ENCODE measurements around the gene GABRP. TPM values are rescaled to one million over a fixed set of nuclear protein-coding genes. Genes with fewer than 3 reads are reported as not detected.
A peak's percentile ranks its signal among the peaks of the same experiment; 100 is the strongest.

GABRP gene, protein sequence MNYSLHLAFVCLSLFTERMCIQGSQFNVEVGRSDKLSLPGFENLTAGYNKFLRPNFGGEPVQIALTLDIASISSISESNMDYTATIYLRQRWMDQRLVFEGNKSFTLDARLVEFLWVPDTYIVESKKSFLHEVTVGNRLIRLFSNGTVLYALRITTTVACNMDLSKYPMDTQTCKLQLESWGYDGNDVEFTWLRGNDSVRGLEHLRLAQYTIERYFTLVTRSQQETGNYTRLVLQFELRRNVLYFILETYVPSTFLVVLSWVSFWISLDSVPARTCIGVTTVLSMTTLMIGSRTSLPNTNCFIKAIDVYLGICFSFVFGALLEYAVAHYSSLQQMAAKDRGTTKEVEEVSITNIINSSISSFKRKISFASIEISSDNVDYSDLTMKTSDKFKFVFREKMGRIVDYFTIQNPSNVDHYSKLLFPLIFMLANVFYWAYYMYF
- total RNA-seq (0.66 and 0.72 TPM in 2 replicates), polyA plus RNA-seq (3.0 and 3.3 TPM in 2 replicates), polyA minus RNA-seq (3.8 and 4.5 TPM in 2 replicates), Bru-seq, nascent RNA (percentile 9 among the genes with signal in this experiment), BruChase-seq, experiment 1, labeled RNA remaining after a 6-hour chase (percentile 14 among the genes with signal in this experiment), BruChase-seq, experiment 2, labeled RNA remaining after a 2-hour chase (percentile 13 among the genes with signal in this experiment)
- polyA plus RNA-seq (2011; cell fraction: cytosol; rRNA removed) = 2.0 and 2.5 TPM in 2 replicates
- 1.9 TPM in 2 replicates for polyA plus RNA-seq (2011; cell fraction: nucleus; rRNA removed)
- 0.49 and 0.63 TPM in 2 replicates for polyA plus RNA-seq (2012)
- polyA minus RNA-seq (2011; cell fraction: cytosol; rRNA and poly(A)+ RNA removed) = not detected
- 1.5 and 1.6 TPM in 2 replicates for polyA minus RNA-seq (2011; cell fraction: nucleus; rRNA and poly(A)+ RNA removed)
- long read RNA-seq, partial matches to known transcripts = 0 of 1 reads
- long read RNA-seq, other reads (novel, unspliced or antisense) = 0 of 1 reads

DNA sequence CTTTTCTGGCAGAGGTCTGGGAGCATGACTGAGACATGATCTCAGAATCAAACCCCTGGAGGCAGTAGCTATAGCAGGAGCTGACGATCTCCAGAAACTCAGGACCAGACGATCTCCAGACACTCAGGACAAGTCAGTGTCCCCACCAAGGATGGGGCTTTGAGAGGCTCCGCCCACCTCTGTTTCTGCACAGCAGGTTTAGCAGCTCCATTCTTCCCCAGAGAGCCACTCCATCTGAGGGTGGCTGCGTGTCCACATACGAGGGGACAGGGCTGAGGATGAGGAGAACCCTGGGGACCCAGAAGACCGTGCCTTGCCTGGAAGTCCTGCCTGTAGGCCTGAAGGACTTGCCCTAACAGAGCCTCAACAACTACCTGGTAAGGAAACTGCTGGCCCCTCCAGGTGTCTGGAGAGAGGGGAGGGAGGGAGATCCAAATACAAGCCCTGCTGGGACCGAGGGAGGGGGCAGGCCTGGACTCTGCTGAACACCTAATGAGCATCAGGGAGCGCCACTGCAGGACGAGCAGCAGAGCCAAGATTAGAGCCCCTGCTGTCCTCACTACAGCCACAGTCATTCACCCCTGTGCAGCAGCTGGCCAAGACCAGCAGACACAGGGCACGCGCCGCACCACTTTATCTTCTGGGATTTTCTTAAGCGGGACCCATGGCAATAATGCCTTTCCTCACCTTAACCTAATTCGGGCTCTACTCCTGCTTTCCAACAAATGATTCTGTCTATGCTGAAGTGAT, at the start of gene GABRP:
GABRP (plus strand) TSS at position 228 of the 750 bp plus-strand sequence. CDS start 4,891 bp downstream, outside the sequence.
- FAIRE-seq (no peak), DNase-seq (ENCODE audit: low read depth, low spot score) (no peak)
- TF ChIP-seq EZH2 (IDR thresholded peaks at IDR 0.05; ENCODE audit: borderline replicate concordance, low read depth, low read length, severe bottlenecking) = no peak
- Histone ChIP-seq H3K9me3 (replicated peaks; ENCODE audit: control insufficient read depth, insufficient read depth, low read length) (no peaks in the 10 kb centered on the region), H3K9ac (replicated peaks; ENCODE audit: extremely low read depth, insufficient read depth, low read length) (no peak within 1 kb of the TSS), H3K27ac (ENCODE audit: insufficient read depth, low read depth, low read length) (no peak within 1 kb of the TSS), H3K4me2 (ENCODE audit: insufficient read depth, low read length) (peak within 1 kb of the TSS; percentile 22), H3K79me2 (ENCODE audit: control insufficient read depth, insufficient read depth, low read length) (no peaks in the 10 kb centered on the region), H3K4me3 (replicated peaks in 1 of 3; ENCODE audit: insufficient read depth in 1 of 3, low read depth in 1 of 3, low read length in 3 of 3) (no peak within 1 kb of the TSS), H2AFZ (ENCODE audit: low read depth, low read length) (peak within 1 kb of the TSS; percentile 98), H3K9me1 (replicated peaks; ENCODE audit: control insufficient read depth, extremely low read depth, insufficient read depth, low read length) (no peaks in the 10 kb centered on the region), H4K20me1 (replicated peaks; ENCODE audit: control insufficient read depth, extremely low read depth, insufficient read depth, low read length) (no peaks in the 10 kb centered on the region), H3K27me3 (ENCODE audit: control insufficient read depth in 2 of 2, insufficient read depth in 2 of 2, low read length in 2 of 2) (no peaks in the 10 kb centered on the region), H3K36me3 (ENCODE audit: control insufficient read depth in 2 of 2, extremely low read depth in 1 of 2, insufficient read depth in 2 of 2, low read length in 2 of 2) (no peaks in the 10 kb centered on the region), H3K4me1 (ENCODE audit: control insufficient read depth, extremely low read depth, insufficient read depth, low read length) (peaks cover 6% of the 10 kb centered on the region)
- POLR2A ChIA-PET = interaction anchor here (0.6 kb wide), 1 partner anchor 44 kb away, joined by 6 read pairs; no protein-coding TSS in a partner anchor
- intact Hi-C loops (cut with micrococcal nuclease) (no loop called here), dilution Hi-C loops (cut with MboI; ENCODE audit: extremely low pct_ligation_motif_present, low sequenced_read_pairs) (no loop called here)
- no TSS peak for BruUV-seq (replicated peaks)
- CTCF ChIA-PET = interaction anchor here (14.8 kb wide), 1 partner anchor 37 kb away, joined by 452 read pairs; no protein-coding TSS in a partner anchor

DNA sequence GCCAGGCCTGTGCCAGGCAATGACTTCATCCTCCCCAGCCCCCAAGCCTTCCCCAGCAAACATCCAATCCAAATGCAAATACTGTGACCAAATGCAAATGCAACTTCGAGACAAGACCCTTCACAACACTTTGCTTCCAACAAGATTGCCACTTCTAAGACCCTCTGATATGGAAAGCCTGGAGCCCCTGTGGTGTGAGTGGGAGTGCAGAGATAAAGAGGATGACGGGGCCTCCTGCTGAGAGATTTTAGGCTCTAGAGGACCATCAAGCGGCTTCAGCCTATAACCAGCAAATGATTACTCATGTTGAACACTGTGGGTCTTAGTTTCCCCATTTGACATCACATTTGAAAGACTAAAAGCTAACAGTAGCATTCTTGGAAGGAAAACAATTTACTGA, 46.6 kb upstream of the GABRP start:
- Histone ChIP-seq H3K36me3 (ENCODE audit: control insufficient read depth in 2 of 2, extremely low read depth in 1 of 2, insufficient read depth in 2 of 2, low read length in 2 of 2) (no peaks in the 10 kb centered on the region), H3K9me3 (replicated peaks; ENCODE audit: control insufficient read depth, insufficient read depth, low read length) (no peaks in the 10 kb centered on the region), H3K9ac (replicated peaks; ENCODE audit: extremely low read depth, insufficient read depth, low read length) (no peak overlapping the region), H3K27me3 (ENCODE audit: control insufficient read depth in 2 of 2, insufficient read depth in 2 of 2, low read length in 2 of 2) (peaks cover 0 to 2% of the 10 kb centered on the region in 2 experiments), H3K27ac (ENCODE audit: insufficient read depth, low read depth, low read length) (no peak overlapping the region), H2AFZ (ENCODE audit: low read depth, low read length) (no peak overlapping the region), H3K9me1 (replicated peaks; ENCODE audit: control insufficient read depth, extremely low read depth, insufficient read depth, low read length) (no peaks in the 10 kb centered on the region), H3K4me3 (replicated peaks in 1 of 3; ENCODE audit: insufficient read depth in 1 of 3, low read depth in 1 of 3, low read length in 3 of 3) (no peak overlapping the region), H3K4me1 (ENCODE audit: control insufficient read depth, extremely low read depth, insufficient read depth, low read length) (no peaks in the 10 kb centered on the region), H4K20me1 (replicated peaks; ENCODE audit: control insufficient read depth, extremely low read depth, insufficient read depth, low read length) (no peaks in the 10 kb centered on the region), H3K4me2 (ENCODE audit: insufficient read depth, low read length) (no peak overlapping the region), H3K79me2 (ENCODE audit: control insufficient read depth, insufficient read depth, low read length) (no peaks in the 10 kb centered on the region)
- ChIA-PET CTCF (no interaction called here), POLR2A (no interaction called here)
- FAIRE-seq (no peak), DNase-seq (ENCODE audit: low read depth, low spot score) (no peak)
- dilution Hi-C loops (cut with MboI; ENCODE audit: extremely low pct_ligation_motif_present, low sequenced_read_pairs) (no loop called here), intact Hi-C loops (cut with micrococcal nuclease) (no loop called here)
- TF ChIP-seq MYC (IDR thresholded peaks at IDR 0.05; ENCODE audit: low read depth, low read length) (no peak), POLR2A (IDR thresholded peaks at IDR 0.05; ENCODE audit: low read depth, low read length) (no peak), FOS (IDR thresholded peaks at IDR 0.05; ENCODE audit: borderline replicate concordance, insufficient read depth, low read length) (no peak), JUN (IDR thresholded peaks at IDR 0.05; ENCODE audit: borderline replicate concordance, insufficient read depth, insufficient read length, low read depth) (no peak), GATA2 (IDR thresholded peaks at IDR 0.05; ENCODE audit: insufficient read depth, insufficient read length, low read depth, low read length) (no peak)
- TF ChIP-seq, protein P1, sequence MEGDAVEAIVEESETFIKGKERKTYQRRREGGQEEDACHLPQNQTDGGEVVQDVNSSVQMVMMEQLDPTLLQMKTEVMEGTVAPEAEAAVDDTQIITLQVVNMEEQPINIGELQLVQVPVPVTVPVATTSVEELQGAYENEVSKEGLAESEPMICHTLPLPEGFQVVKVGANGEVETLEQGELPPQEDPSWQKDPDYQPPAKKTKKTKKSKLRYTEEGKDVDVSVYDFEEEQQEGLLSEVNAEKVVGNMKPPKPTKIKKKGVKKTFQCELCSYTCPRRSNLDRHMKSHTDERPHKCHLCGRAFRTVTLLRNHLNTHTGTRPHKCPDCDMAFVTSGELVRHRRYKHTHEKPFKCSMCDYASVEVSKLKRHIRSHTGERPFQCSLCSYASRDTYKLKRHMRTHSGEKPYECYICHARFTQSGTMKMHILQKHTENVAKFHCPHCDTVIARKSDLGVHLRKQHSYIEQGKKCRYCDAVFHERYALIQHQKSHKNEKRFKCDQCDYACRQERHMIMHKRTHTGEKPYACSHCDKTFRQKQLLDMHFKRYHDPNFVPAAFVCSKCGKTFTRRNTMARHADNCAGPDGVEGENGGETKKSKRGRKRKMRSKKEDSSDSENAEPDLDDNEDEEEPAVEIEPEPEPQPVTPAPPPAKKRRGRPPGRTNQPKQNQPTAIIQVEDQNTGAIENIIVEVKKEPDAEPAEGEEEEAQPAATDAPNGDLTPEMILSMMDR (IDR thresholded peaks at IDR 0.05; ENCODE audit: extremely low read depth in 1 of 2, insufficient read depth in 1 of 2, low read depth in 1 of 2, low read length in 2 of 2) = no peak
- TF ChIP-seq, protein P2, sequence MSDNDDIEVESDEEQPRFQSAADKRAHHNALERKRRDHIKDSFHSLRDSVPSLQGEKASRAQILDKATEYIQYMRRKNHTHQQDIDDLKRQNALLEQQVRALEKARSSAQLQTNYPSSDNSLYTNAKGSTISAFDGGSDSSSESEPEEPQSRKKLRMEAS (IDR thresholded peaks at IDR 0.05; ENCODE audit: insufficient read depth, insufficient read length) = no peak
- BruUV-seq (replicated peaks) = no TSS peak

Measured in endothelial cell of umbilical vein (primary cell).